Measurements from ENCODE around the gene NBEAL1.
"Not testable (repeated sequence)": the region's sequence is repeated elsewhere in the genome, so short reads cannot be mapped to it uniquely, and the experiment has no call there.

Gene NBEAL1

DNA sequence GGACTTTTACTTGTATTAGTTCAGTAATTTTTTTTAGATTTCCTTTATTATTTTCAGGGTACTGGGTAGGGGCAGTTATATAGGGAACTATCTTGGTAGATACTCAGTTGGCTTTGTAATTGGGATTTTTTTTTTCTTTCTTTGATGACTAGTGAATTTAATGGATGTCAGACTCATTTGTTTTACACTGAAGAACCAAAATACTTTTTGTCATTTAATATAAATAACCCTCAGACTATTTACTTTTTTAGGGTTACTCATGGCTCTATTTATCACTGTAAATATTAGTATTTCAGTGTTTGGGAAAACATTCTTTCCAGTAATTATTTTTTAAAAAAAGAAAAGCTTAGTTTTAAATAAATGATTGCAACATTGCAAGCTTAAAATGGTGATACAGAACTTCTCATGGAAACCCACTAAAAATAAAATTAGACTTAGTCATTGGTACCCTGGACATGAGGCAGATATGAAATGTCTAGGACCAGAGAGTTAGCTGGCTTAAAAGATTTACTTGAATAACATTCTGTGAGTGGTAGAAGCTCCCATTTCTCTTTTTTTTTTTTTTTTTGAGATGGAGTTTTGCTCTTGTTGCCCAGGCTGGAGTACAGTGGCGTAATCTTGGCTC, 149.7 kb downstream of the NBEAL1 start:
- DNase-seq (ENCODE audit: low read depth), result no peak
- no peak overlapping the region for H3K4me3 ChIP-seq (ENCODE audit: low read length)
- TF ChIP-seq, protein P1, sequence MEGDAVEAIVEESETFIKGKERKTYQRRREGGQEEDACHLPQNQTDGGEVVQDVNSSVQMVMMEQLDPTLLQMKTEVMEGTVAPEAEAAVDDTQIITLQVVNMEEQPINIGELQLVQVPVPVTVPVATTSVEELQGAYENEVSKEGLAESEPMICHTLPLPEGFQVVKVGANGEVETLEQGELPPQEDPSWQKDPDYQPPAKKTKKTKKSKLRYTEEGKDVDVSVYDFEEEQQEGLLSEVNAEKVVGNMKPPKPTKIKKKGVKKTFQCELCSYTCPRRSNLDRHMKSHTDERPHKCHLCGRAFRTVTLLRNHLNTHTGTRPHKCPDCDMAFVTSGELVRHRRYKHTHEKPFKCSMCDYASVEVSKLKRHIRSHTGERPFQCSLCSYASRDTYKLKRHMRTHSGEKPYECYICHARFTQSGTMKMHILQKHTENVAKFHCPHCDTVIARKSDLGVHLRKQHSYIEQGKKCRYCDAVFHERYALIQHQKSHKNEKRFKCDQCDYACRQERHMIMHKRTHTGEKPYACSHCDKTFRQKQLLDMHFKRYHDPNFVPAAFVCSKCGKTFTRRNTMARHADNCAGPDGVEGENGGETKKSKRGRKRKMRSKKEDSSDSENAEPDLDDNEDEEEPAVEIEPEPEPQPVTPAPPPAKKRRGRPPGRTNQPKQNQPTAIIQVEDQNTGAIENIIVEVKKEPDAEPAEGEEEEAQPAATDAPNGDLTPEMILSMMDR (IDR thresholded peaks at IDR 0.05; ENCODE audit: insufficient read depth, low read depth, low read length, missing control alignments), result no peak

DNA sequence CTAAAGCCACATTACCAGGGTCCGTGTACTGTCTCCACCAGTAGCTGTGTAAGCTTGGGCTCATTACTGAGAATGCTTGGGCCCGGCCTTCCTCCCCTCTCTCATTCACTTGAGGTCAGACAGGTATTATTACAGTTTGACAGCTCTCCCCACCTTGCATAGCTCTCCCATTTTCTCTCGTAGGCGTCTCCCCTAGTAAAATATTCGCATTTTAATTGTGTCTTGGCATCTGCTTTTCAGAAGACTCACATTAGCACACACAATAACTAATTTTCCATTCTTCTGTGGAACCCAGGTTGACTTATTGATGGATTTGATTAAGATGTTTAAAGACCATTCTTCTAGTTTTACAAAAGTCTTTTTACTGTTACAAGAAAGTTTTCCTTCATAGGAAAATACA, 153.1 kb downstream of the NBEAL1 start:
- TF ChIP-seq, protein P1 (IDR thresholded peaks at IDR 0.05; ENCODE audit: insufficient read depth, low read depth, low read length, missing control alignments), result no peak
- no peak for DNase-seq (ENCODE audit: low read depth)

DNA sequence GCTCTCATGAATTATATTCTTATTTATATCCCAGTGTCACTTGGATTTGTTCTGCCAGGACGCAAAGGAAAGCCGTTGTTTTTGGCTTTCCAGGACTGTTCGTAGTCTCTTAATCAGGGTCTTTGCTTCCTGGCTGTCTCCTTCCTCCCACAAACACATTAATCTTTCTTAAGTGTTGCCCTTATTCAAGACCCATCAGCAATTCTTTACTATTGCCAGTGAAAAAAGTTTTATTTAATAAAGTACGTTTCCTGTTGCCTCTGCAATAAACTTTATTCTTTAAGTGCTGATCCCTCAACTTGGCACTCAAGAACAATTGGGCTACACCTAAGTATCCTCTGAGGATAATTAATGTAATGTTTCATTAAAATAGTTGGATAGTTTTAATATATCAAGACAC, 155.8 kb downstream of the NBEAL1 start:
- no peak for DNase-seq (ENCODE audit: low read depth)
- no peak overlapping the region for H3K4me3 ChIP-seq (ENCODE audit: low read length)
- TF ChIP-seq, protein P1 (IDR thresholded peaks at IDR 0.05; ENCODE audit: insufficient read depth, low read depth, low read length, missing control alignments), result no peak

More for the DNA sequence above, 153.1 kb downstream of the NBEAL1 start:
- H3K4me3 ChIP-seq (ENCODE audit: low read length), result no peak overlapping the region

DNA sequence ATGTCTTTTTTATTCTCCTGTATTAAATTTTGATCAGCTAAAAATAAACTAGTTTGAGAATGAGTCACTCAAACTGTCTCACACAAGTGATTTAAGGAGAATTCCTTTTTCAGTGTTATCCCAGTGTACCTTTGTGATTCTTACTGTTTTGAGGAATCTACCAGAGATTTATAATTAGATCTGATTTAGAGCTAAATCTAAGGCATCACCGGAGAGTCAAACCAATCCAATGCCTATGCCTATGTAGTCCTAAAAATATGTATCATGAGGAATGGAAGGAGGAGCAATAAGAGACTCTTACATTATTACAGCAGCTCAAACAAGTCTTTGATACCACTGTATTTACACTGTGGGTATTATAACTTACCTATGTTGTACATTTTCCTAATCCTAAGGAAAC, 160.7 kb downstream of the NBEAL1 start:
- no peak for DNase-seq (ENCODE audit: low read depth)
- TF ChIP-seq, protein P1 (IDR thresholded peaks at IDR 0.05; ENCODE audit: insufficient read depth, low read depth, low read length, missing control alignments), result no peak
- H3K4me3 ChIP-seq (ENCODE audit: low read length), result no peak overlapping the region

DNA sequence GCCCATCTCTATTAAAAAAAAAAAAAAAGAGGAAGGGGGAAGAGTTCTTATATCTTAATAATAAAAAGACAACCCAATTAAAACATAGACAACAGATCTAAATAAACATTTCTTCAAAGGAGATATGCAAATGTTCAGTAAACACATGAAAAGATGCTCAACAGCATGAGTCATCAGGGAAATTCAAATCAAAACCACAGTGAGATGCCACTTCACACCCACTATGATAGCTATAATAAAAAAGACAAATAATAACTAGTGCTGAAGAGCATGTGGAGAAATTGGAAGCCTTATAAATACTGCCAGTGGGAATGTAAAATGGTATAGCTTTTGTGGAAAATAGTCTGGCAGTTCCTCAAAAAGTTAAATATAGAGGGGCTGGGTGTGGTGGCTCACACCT, 162.7 kb downstream of the NBEAL1 start:
- TF ChIP-seq, protein P1 (IDR thresholded peaks at IDR 0.05; ENCODE audit: insufficient read depth, low read depth, low read length, missing control alignments), result no peak
- peak; percentile 17 for DNase-seq (ENCODE audit: low read depth)
- no peak overlapping the region for H3K4me3 ChIP-seq (ENCODE audit: low read length)

DNA sequence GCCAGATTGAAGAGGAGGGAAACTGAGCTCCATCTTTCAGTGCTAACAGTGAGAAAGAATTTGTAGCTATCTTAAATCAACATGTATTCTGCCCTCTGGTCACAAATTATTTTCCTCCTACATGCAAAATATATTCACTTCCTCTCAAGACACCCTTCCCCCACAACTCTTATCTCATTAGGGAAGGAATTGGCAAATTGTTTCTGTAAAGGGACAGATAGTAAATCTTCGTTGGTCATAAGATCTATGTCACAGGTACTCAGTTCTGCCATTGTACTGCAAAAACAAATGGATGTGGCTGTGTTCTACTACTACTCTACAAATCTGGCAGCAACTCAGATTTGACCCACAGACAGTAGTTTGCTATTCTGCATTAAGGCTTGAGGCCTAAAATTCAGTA, 171.2 kb downstream of the NBEAL1 start:
- TF ChIP-seq, protein P1 (IDR thresholded peaks at IDR 0.05; ENCODE audit: insufficient read depth, low read depth, low read length, missing control alignments), result no peak
- no peak for DNase-seq (ENCODE audit: low read depth)
- no peak overlapping the region for H3K4me3 ChIP-seq (ENCODE audit: low read length)

DNA sequence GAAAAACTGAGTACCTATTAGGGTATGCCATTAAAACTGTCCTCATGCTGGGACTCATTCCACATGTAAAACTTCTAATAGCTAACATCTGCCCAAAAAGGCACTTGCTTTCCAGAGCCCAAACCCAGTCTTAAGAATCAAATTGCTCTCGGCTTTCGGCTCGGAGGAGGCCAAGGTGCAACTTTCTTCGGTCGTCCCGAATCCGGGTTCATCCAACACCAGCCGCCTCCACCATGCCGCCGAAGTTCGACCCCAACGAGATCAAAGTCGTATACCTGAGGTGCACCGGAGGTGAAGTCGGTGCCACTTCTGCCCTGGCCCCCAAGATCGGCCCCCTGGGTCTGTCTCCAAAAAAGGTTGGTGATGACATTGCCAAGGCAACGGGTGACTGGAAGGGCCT, 175.9 kb downstream of the NBEAL1 start:
- not testable (repeated sequence) for DNase-seq (ENCODE audit: low read depth); H3K4me3 ChIP-seq (ENCODE audit: low read length)

DNA sequence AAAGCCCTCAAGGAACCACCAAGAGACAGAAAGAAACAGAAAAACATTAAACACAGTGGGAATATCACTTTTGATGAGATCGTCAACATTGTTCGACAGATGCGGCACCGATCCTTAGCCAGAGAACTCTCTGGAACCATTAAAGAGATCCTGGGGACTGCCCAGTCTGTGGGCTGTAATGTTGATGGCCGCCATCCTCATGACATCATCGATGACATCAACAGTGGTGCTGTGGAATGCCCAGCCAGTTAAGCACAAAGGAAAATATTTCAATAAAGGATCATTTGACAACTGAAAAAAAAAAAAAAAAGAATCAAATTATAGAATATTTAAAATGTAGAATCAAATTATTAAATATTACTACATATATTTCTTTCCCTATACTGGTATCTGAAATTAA, 176.4 kb downstream of the NBEAL1 start:
- H3K4me3 ChIP-seq (ENCODE audit: low read length); DNase-seq (ENCODE audit: low read depth): not testable (repeated sequence)

Measured in epithelial cell of esophagus (primary cell).